Stimulated activated naive CD8-positive, alpha-beta T cell treated with anti-CD3 and anti-CD28 coated beads, Interleukin-15, Interleukin-2, amounts not matched to agents 100 ng/mL and 50 ng/mL, for 24 hours (primary cell): ENCODE results near the gene CD226.
"Not testable (repeated sequence)": the region's sequence is repeated elsewhere in the genome, so short reads cannot be mapped to it uniquely, and the experiment has no call there.

ENCODE experiments used
- H3K27ac Mint-ChIP-seq: one replicate; pipeline ENCODE4 v1.8.0; 2021; ENCODE audit warnings: mild to moderate bottlenecking, mixed read lengths
- H3K27me3 Mint-ChIP-seq: one replicate; pipeline ENCODE4 v1.8.0; 2021; ENCODE audit warnings: mixed read lengths
- H3K36me3 Mint-ChIP-seq: one replicate; pipeline ENCODE4 v1.8.0; 2021; ENCODE audit warnings: low read depth, mixed read lengths
- H3K4me1 Mint-ChIP-seq: one replicate; pipeline ENCODE4 v1.8.0; 2021; ENCODE audit warnings: low read depth, mixed read lengths
- H3K4me3 Mint-ChIP-seq: one replicate; pipeline ENCODE4 v1.8.0; 2021; ENCODE audit warnings: mild to moderate bottlenecking, mixed read lengths
- H3K9me3 Mint-ChIP-seq: one replicate; pipeline ENCODE4 v1.8.0; 2021; ENCODE audit warnings: mixed read lengths

The CD226 gene

DNA sequence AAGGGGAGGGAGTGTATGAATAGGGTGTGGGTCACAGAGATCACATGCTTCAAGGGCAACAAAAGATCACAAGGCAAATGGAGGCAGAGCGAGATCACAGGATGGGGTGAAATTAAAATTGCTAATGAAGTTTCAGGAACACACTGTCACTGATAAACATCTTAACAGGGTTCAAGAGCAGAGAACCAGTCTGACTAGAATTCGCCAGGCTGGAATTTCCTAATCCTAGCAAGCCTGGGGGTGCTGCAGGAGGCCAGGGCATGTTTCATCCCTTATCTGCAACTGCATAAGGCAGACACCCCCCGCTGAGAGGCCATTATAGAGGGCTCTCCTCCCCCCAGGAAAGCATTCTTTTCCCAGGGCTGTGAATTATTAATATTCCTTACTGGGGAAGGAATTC lies 68.6 kb downstream of the CD226 start:
- H3K27ac Mint-ChIP-seq: not testable (repeated sequence)

DNA sequence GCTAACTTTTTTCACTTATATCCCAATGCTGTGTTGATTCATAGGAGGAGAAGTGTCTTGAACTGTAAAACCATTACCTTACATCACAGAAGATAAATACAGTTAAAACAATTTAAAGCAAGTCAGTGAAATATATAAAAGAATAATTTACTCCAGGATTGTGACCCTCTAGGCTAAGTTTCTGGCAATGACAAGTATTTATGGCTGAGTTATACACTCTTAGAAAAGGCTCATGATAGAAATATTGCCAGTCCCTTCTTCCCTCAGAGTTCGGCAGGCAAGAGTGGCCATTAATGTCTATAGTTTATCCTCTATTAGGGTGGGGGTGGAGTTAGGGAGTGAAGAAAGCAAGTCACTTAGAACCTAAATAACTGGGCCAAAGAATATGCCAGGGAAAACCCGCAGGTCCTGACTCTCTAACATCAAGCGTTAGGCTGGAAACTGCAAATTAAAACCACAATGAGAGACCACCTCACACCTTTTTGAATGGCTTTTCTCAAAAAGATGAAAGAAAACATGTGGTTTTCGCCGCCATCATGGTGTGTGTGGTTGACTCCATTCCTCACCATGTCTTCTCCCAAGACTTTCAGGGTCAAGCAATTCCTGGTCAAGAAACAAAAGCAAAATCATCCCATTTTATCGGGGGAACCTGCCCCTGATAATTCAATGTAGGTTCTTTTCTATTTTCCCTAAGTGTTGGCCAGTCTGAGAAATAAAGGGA lies 69.3 kb downstream of the CD226 start:
- Mint-ChIP-seq H3K4me3 (no peak overlapping the region), H3K36me3 (peaks cover 60% of the 10 kb centered on the region), H3K27ac (no peak overlapping the region), H3K4me1 (peaks cover 51% of the 10 kb centered on the region), H3K9me3 (peaks cover 12% of the 10 kb centered on the region), H3K27me3 (no peaks in the 10 kb centered on the region)

More for the DNA sequence above, 68.6 kb downstream of the CD226 start:
- H3K27me3 Mint-ChIP-seq, H3K4me3 Mint-ChIP-seq: not testable (repeated sequence)
- H3K9me3 Mint-ChIP-seq: peaks cover 12% of the 10 kb centered on the region
- H3K36me3 Mint-ChIP-seq: peaks cover 58% of the 10 kb centered on the region
- peaks cover 54% of the 10 kb centered on the region for H3K4me1 Mint-ChIP-seq

DNA sequence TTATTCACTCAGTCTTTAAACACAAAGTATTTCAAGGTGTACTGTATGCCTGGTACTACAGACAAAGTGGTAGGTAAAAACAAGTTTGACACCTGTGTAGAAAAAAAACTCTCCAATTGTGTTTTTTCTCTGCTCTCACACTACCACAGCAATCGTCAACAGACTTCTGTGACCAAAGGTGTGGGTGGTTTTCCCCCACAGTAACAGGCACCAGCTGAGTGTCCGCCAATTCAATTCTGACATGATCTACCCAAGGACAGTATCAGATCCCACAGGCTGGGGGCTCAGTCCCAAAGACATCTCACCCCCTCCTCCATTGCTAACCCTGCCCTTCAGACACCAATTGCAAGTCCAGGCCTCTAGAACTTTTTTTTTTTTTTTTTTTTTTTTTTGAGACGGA lies 71.2 kb downstream of the CD226 start:
- Mint-ChIP-seq H3K36me3 (peaks cover 74% of the 10 kb centered on the region), H3K9me3 (peaks cover 12% of the 10 kb centered on the region), H3K27ac (no peak overlapping the region), H3K4me1 (peaks cover 41% of the 10 kb centered on the region), H3K27me3 (no peaks in the 10 kb centered on the region), H3K4me3 (no peak overlapping the region)

DNA sequence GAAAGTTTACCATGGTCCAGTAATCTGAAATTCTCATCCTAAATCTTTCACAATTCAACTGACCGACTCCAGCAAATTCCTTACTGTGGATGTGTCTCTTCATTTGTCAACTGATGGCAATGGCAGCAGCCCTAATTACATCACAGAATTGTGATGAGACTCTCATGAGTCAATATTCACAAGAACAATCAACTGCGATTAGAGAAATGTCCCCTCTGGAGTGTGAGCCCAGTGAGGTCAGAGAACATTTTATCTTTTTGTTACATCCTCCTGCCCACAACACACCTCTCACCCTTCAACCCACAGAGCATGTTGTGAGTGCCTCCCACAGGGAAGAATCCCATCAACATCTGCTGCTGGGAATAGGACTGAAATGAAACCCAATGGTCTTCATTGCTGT lies 73.6 kb downstream of the CD226 start:
- no peaks in the 10 kb centered on the region for H3K27me3 Mint-ChIP-seq
- H3K9me3 Mint-ChIP-seq: peaks cover 4% of the 10 kb centered on the region
- peaks cover 68% of the 10 kb centered on the region for H3K36me3 Mint-ChIP-seq
- no peak overlapping the region for H3K27ac Mint-ChIP-seq
- no peak overlapping the region for H3K4me3 Mint-ChIP-seq
- H3K4me1 Mint-ChIP-seq: peaks cover 25% of the 10 kb centered on the region

GRCh38 chr18:69872661-69873060 lies 75.0 kb downstream of the CD226 start:
- H3K4me3 Mint-ChIP-seq: no peak overlapping the region
- H3K4me1 Mint-ChIP-seq: peaks cover 18% of the 10 kb centered on the region
- H3K27me3 Mint-ChIP-seq: no peaks in the 10 kb centered on the region
- H3K27ac Mint-ChIP-seq: peak overlapping the region; percentile 66
- peaks cover 61% of the 10 kb centered on the region for H3K36me3 Mint-ChIP-seq
- no peaks in the 10 kb centered on the region for H3K9me3 Mint-ChIP-seq

DNA sequence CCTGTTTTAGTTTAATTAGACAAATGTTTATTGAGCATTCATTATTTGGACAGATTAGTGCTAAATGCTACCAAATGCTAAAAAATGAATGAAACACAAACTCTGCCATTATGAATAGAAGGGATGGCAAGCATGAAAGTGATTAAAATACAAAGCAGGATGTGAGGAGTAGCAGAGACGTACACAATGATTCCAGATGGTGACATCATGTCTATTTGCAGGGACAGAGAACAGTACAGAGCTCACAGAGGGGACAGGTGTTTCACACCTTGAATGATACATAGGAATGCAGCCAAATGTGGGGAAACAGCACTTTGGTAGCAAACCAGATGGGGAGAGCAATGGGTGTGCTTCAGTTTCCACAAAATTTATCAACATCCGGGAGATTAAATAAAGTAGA lies 76.3 kb downstream of the CD226 start:
- H3K36me3 Mint-ChIP-seq: peaks cover 57% of the 10 kb centered on the region
- no peaks in the 10 kb centered on the region for H3K9me3 Mint-ChIP-seq
- H3K27ac Mint-ChIP-seq: peak overlapping the region; percentile 45

GRCh38 chr18:69870736-69871135 lies 76.9 kb downstream of the CD226 start:
- H3K27ac Mint-ChIP-seq: no peak overlapping the region
- H3K36me3 Mint-ChIP-seq: peaks cover 53% of the 10 kb centered on the region

More for the DNA sequence above, 76.3 kb downstream of the CD226 start:
- Mint-ChIP-seq H3K4me1 (peaks cover 15% of the 10 kb centered on the region), H3K4me3 (no peak overlapping the region), H3K27me3 (no peaks in the 10 kb centered on the region)

DNA sequence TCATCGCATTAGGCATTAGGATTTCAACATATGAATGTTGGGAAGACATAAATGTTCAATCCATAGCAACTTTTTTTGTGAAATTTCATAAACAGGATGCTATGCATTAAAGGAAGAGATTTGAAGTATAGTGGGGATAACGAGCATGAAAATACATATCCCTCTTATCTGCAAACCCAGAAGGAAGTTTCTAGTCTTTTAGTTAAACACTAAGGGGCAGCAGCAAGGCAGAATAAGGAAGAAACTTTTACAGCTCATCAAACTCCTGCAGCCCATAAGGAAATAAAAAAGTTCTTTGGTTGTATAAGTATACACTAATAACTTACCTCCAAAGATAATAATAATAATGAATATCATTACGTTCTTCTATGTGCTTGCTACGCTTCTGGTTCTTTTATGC lies 81.5 kb downstream of the CD226 start:
- no peak overlapping the region for H3K4me3 Mint-ChIP-seq
- peaks cover 42% of the 10 kb centered on the region for H3K36me3 Mint-ChIP-seq
- peaks cover 3% of the 10 kb centered on the region for H3K9me3 Mint-ChIP-seq
- peaks cover 21% of the 10 kb centered on the region for H3K4me1 Mint-ChIP-seq
- H3K27me3 Mint-ChIP-seq: no peaks in the 10 kb centered on the region
- H3K27ac Mint-ChIP-seq: no peak overlapping the region

More at GRCh38 chr18:69870736-69871135, 76.9 kb downstream of the CD226 start:
- no peak overlapping the region for H3K4me3 Mint-ChIP-seq
- H3K4me1 Mint-ChIP-seq: peaks cover 19% of the 10 kb centered on the region
- no peaks in the 10 kb centered on the region for H3K27me3 Mint-ChIP-seq
- no peaks in the 10 kb centered on the region for H3K9me3 Mint-ChIP-seq

DNA sequence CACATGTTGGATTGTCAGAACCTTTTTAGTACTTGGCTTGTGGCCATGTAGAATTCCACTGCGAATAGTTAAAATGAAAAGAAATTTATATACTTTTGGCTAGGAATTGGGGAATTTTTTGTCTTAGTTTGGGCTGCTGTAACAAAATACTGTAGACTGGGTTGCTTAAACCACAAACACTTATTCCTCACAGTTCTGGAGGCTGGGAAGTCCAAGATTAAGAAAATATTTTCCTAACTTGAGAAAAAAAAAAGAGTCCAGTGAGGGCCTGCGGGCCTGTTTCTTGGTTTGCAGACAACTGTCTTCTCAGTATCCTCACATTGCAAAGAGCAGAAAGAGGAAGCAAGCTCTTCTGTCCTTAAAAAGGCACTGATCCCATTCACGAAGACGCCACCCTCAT lies 81.9 kb downstream of the CD226 start:
- Mint-ChIP-seq H3K4me1 (peaks cover 21% of the 10 kb centered on the region), H3K4me3 (no peak overlapping the region), H3K27me3 (no peaks in the 10 kb centered on the region), H3K36me3 (peaks cover 38% of the 10 kb centered on the region), H3K9me3 (peaks cover 3% of the 10 kb centered on the region), H3K27ac (no peak overlapping the region)

GRCh38 chr18:69864802-69865201 lies 82.9 kb downstream of the CD226 start:
- H3K9me3 Mint-ChIP-seq, H3K4me3 Mint-ChIP-seq, H3K27me3 Mint-ChIP-seq: not testable (repeated sequence)
- Mint-ChIP-seq H3K36me3 (peaks cover 40% of the 10 kb centered on the region), H3K4me1 (peaks cover 21% of the 10 kb centered on the region), H3K27ac (peak overlapping the region; percentile 62)

DNA sequence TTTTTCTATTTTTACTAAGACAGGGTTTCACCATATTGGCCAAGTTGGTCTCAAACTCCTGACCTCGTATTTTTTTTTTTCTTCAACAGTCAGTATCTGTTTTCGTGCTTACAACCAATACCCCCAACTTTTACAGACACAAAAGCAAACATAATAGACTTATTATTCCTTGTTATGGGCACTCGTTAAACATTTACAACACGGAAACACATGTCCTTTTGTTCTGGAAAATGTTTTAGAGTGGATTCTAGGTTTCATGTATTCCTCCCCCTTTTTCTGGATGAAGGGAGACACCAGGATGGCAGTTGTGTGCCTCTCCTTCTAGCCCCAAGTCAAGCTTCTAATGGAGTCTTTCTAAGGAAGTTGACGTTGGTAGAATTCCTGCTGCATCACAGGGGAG lies 88.8 kb downstream of the CD226 start:
- Mint-ChIP-seq H3K4me1 (no peaks in the 10 kb centered on the region), H3K4me3 (no peak overlapping the region), H3K27me3 (no peaks in the 10 kb centered on the region), H3K36me3 (peaks cover 33% of the 10 kb centered on the region), H3K27ac (no peak overlapping the region), H3K9me3 (no peaks in the 10 kb centered on the region)

DNA sequence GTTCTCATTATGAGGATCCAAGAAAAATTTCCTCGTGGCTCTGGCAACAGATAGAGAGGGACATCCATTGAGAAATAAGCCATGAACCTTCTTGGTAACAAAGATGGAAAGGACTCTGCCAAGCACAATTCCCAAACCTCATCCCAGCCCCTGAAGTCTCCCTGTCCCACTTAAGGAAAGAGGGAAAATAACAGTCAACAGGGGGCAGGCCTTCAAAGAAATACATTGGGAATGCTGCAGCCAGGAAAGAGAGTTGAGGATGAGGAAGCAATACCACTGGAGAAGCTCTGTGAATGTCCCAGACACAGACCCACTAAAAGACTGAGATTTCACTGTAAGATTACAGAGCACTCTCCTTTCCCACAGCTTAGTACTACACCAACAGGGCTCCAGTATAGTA lies 93.2 kb downstream of the CD226 start:
- no peaks in the 10 kb centered on the region for H3K4me1 Mint-ChIP-seq
- H3K36me3 Mint-ChIP-seq: peaks cover 33% of the 10 kb centered on the region
- H3K9me3 Mint-ChIP-seq: no peaks in the 10 kb centered on the region
- no peaks in the 10 kb centered on the region for H3K27me3 Mint-ChIP-seq
- H3K4me3 Mint-ChIP-seq: no peak overlapping the region
- H3K27ac Mint-ChIP-seq: no peak overlapping the region

DNA sequence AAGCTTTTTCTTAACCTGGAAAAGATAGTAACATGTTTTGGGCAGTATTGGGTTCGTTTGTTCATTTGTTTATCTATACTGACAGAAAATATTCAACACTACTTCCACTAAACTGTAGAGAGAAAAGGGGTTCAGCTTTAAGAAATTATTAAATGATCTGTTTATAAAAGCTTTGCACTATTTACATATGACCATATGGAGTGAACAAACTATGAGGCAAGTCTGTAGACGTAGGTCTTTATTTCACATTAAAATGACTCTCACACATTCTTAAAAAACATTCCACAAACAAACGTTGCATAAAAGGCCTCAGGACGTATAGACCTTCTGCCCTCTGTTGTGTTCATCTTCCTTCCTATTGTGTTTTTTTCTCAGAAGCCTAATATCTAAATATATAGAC lies 94.6 kb downstream of the CD226 start:
- Mint-ChIP-seq H3K27me3 (no peaks in the 10 kb centered on the region), H3K9me3 (no peaks in the 10 kb centered on the region), H3K4me1 (no peaks in the 10 kb centered on the region), H3K36me3 (peaks cover 25% of the 10 kb centered on the region), H3K4me3 (no peak overlapping the region), H3K27ac (no peak overlapping the region)

GRCh38 chr18:69845593-69846506 lies 101.8 kb downstream of the CD226 start:
- Mint-ChIP-seq H3K27me3 (no peaks in the 10 kb centered on the region), H3K36me3 (no peaks in the 10 kb centered on the region), H3K27ac (no peak overlapping the region), H3K4me1 (no peaks in the 10 kb centered on the region), H3K9me3 (no peaks in the 10 kb centered on the region), H3K4me3 (no peak overlapping the region)

GRCh38 chr18:69844656-69845055 lies 103.0 kb downstream of the CD226 start:
- H3K36me3 Mint-ChIP-seq: no peaks in the 10 kb centered on the region
- no peak overlapping the region for H3K4me3 Mint-ChIP-seq
- no peaks in the 10 kb centered on the region for H3K4me1 Mint-ChIP-seq
- H3K9me3 Mint-ChIP-seq: no peaks in the 10 kb centered on the region
- no peak overlapping the region for H3K27ac Mint-ChIP-seq
- H3K27me3 Mint-ChIP-seq: no peaks in the 10 kb centered on the region
